Nephron (organoid): ENCODE measurements around the gene DUT.
A peak's percentile ranks its signal among the peaks of the same experiment; 100 is the strongest.

Experiments used
- H3K27ac Mint-ChIP-seq, 3 experiments: 2 replicates each; pipeline ENCODE4 v1.8.0; 2020; ENCODE audit warnings: mixed read lengths in 3 of 3, mild to moderate bottlenecking in 2 of 3, moderate library complexity in 1 of 3
- H3K27me3 Mint-ChIP-seq: 2 replicates; pipeline ENCODE4 v1.8.0; 2021; ENCODE audit warnings: low read depth, mild to moderate bottlenecking, moderate library complexity, mixed read lengths
- H3K36me3 Mint-ChIP-seq: 2 replicates; pipeline ENCODE4 v1.8.0; 2020; ENCODE audit warnings: low read depth, mixed read lengths
- H3K4me1 Mint-ChIP-seq: 2 replicates; pipeline ENCODE4 v1.8.0; 2020; ENCODE audit warnings: mixed read lengths
- H3K4me3 Mint-ChIP-seq, 3 experiments: 2 replicates each; pipeline ENCODE4 v1.8.0; 2020; ENCODE audit warnings: mild to moderate bottlenecking in 3 of 3, mixed read lengths in 3 of 3, moderate library complexity in 2 of 3
- H3K9me3 Mint-ChIP-seq: 2 replicates; pipeline ENCODE4 v1.8.0; 2020; ENCODE audit warnings: mixed read lengths
- CTCF ChIP-seq, 3 experiments: fragments of 200-600 bp; sonication (generic); IDR thresholded peaks; one replicate each; pipeline ENCODE4 v1.5.0; 2021; ENCODE audit warnings: antibody characterized with exemption in 3 of 3; ENCODE audit not compliant: unreplicated experiment in 3 of 3

The DUT gene

GRCh38 chr15:48366584-48367312, 35.5 kb downstream of the DUT start:
- no peak for TF ChIP-seq CTCF (IDR thresholded peaks at IDR 0.05; ENCODE audit: unreplicated experiment in 3 of 3)
- Mint-ChIP-seq H3K36me3 (no peaks in the 10 kb centered on the region), H3K27me3 (no peaks in the 10 kb centered on the region), H3K9me3 (peaks cover 7% of the 10 kb centered on the region), H3K4me1 (peaks cover 5% of the 10 kb centered on the region), H3K4me3 (no peak overlapping the region), H3K27ac (peak overlapping the region in 1 of 3 experiments; percentile 5)

GRCh38 chr15:48367483-48367882, 36.3 kb downstream of the DUT start:
- Mint-ChIP-seq H3K27ac (peak overlapping the region in 1 of 3 experiments; percentile 41), H3K4me1 (peaks cover 5% of the 10 kb centered on the region), H3K9me3 (peaks cover 3% of the 10 kb centered on the region), H3K27me3 (no peaks in the 10 kb centered on the region), H3K4me3 (no peak overlapping the region), H3K36me3 (no peaks in the 10 kb centered on the region)
- no peak for TF ChIP-seq CTCF (IDR thresholded peaks at IDR 0.05; ENCODE audit: unreplicated experiment in 3 of 3)

- H3K4me3 Mint-ChIP-seq, result no peak overlapping the region
- no peak for TF ChIP-seq CTCF (IDR thresholded peaks at IDR 0.05; ENCODE audit: unreplicated experiment in 3 of 3)
- H3K27ac Mint-ChIP-seq, result no peak overlapping the region
- no peaks in the 10 kb centered on the region for H3K27me3 Mint-ChIP-seq
- no peaks in the 10 kb centered on the region for H3K9me3 Mint-ChIP-seq
- no peaks in the 10 kb centered on the region for H3K36me3 Mint-ChIP-seq
- H3K4me1 Mint-ChIP-seq, result peaks cover 13% of the 10 kb centered on the region
Observed at GRCh38 chr15:48370460-48370859, 39.2 kb downstream of the DUT start.

GRCh38 chr15:48371550-48371949, 40.3 kb downstream of the DUT start:
- Mint-ChIP-seq H3K36me3 (no peaks in the 10 kb centered on the region), H3K4me3 (no peak overlapping the region), H3K27me3 (no peaks in the 10 kb centered on the region), H3K27ac (no peak overlapping the region), H3K9me3 (no peaks in the 10 kb centered on the region), H3K4me1 (peaks cover 13% of the 10 kb centered on the region)
- no peak for TF ChIP-seq CTCF (IDR thresholded peaks at IDR 0.05; ENCODE audit: unreplicated experiment in 3 of 3)

GRCh38 chr15:48371961-48372360, 40.7 kb downstream of the DUT start:
- Mint-ChIP-seq H3K36me3 (no peaks in the 10 kb centered on the region), H3K9me3 (no peaks in the 10 kb centered on the region), H3K27ac (no peak overlapping the region), H3K4me1 (peaks cover 13% of the 10 kb centered on the region), H3K4me3 (no peak overlapping the region), H3K27me3 (no peaks in the 10 kb centered on the region)
- TF ChIP-seq CTCF (IDR thresholded peaks at IDR 0.05; ENCODE audit: unreplicated experiment in 3 of 3), result no peak

- Mint-ChIP-seq H3K27me3 (no peaks in the 10 kb centered on the region), H3K27ac (peak overlapping the region in 2 of 3 experiments; percentile 55 to 84), H3K4me3 (no peak overlapping the region), H3K4me1 (peaks cover 13% of the 10 kb centered on the region), H3K36me3 (no peaks in the 10 kb centered on the region), H3K9me3 (peaks cover 8% of the 10 kb centered on the region)
- no peak for TF ChIP-seq CTCF (IDR thresholded peaks at IDR 0.05; ENCODE audit: unreplicated experiment in 3 of 3)
Observed at GRCh38 chr15:48373821-48374451, 42.7 kb downstream of the DUT start.
